ENCODE results near the gene TMEM255B. TPM values are rescaled to one million over a fixed set of nuclear protein-coding genes. Genes with fewer than 3 reads are reported as not detected.
"Not testable (repeated sequence)": the region's sequence is repeated elsewhere in the genome, so short reads cannot be mapped to it uniquely, and the experiment has no call there.

The TMEM255B gene
- total RNA-seq, 1 donor from 2014 or later, result 13.8 TPM

GRCh38 chr13:113823771-113824170, 64.7 kb downstream of the TMEM255B start:
- Mint-ChIP-seq H3K4me3 (ENCODE audit: unreplicated experiment) (no peak overlapping the region), H3K27me3 (ENCODE audit: unreplicated experiment) (peaks cover 9% of the 10 kb centered on the region), H3K9me3 (ENCODE audit: unreplicated experiment) (peaks cover 12% of the 10 kb centered on the region), H3K4me1 (ENCODE audit: low read depth, unreplicated experiment) (peaks cover 14% of the 10 kb centered on the region), H3K36me3 (ENCODE audit: unreplicated experiment) (peaks cover 12% of the 10 kb centered on the region), H3K27ac (ENCODE audit: unreplicated experiment) (no peak overlapping the region)
- TF ChIP-seq CTCF (IDR thresholded peaks at IDR 0.05; ENCODE audit: partially characterized antibody, unreplicated experiment), result no peak
- no peak for DNase-seq

- no peak overlapping the region for H3K4me3 Mint-ChIP-seq (ENCODE audit: unreplicated experiment)
- H3K4me1 Mint-ChIP-seq (ENCODE audit: low read depth, unreplicated experiment), result peaks cover 13% of the 10 kb centered on the region
- H3K27me3 Mint-ChIP-seq (ENCODE audit: unreplicated experiment), result peaks cover 9% of the 10 kb centered on the region
- H3K9me3 Mint-ChIP-seq (ENCODE audit: unreplicated experiment), result peaks cover 15% of the 10 kb centered on the region
- H3K36me3 Mint-ChIP-seq (ENCODE audit: unreplicated experiment), result peaks cover 12% of the 10 kb centered on the region
- H3K27ac Mint-ChIP-seq (ENCODE audit: unreplicated experiment), result peak overlapping the region; percentile 41
- TF ChIP-seq CTCF (IDR thresholded peaks at IDR 0.05; ENCODE audit: partially characterized antibody, unreplicated experiment), result no peak
- DNase-seq, result no peak
These were observed 66.8 kb downstream of the TMEM255B start for GRCh38 chr13:113825841-113826240.

GRCh38 chr13:113826446-113826845, 67.4 kb downstream of the TMEM255B start:
- Mint-ChIP-seq H3K9me3 (ENCODE audit: unreplicated experiment) (peaks cover 10% of the 10 kb centered on the region), H3K36me3 (ENCODE audit: unreplicated experiment) (peaks cover 12% of the 10 kb centered on the region)
- not testable (repeated sequence) for H3K4me1 Mint-ChIP-seq (ENCODE audit: low read depth, unreplicated experiment); H3K27ac Mint-ChIP-seq (ENCODE audit: unreplicated experiment); H3K27me3 Mint-ChIP-seq (ENCODE audit: unreplicated experiment); H3K4me3 Mint-ChIP-seq (ENCODE audit: unreplicated experiment)
- peak; percentile 12 for DNase-seq

- TF ChIP-seq CTCF (IDR thresholded peaks at IDR 0.05; ENCODE audit: partially characterized antibody, unreplicated experiment), result no peak
- Mint-ChIP-seq H3K4me3 (ENCODE audit: unreplicated experiment) (no peak overlapping the region), H3K27ac (ENCODE audit: unreplicated experiment) (no peak overlapping the region), H3K27me3 (ENCODE audit: unreplicated experiment) (peaks cover 3% of the 10 kb centered on the region), H3K36me3 (ENCODE audit: unreplicated experiment) (peaks cover 12% of the 10 kb centered on the region), H3K9me3 (ENCODE audit: unreplicated experiment) (peaks cover 10% of the 10 kb centered on the region), H3K4me1 (ENCODE audit: low read depth, unreplicated experiment) (peaks cover 7% of the 10 kb centered on the region)
- no peak for DNase-seq
These were observed 68.0 kb downstream of the TMEM255B start for GRCh38 chr13:113827021-113827420.

- peak; percentile 2 for DNase-seq
- no peak overlapping the region for H3K4me3 Mint-ChIP-seq (ENCODE audit: unreplicated experiment)
- peaks cover 3% of the 10 kb centered on the region for H3K4me1 Mint-ChIP-seq (ENCODE audit: low read depth, unreplicated experiment)
- H3K9me3 Mint-ChIP-seq (ENCODE audit: unreplicated experiment), result peaks cover 8% of the 10 kb centered on the region
- no peak for TF ChIP-seq CTCF (IDR thresholded peaks at IDR 0.05; ENCODE audit: partially characterized antibody, unreplicated experiment)
- peaks cover 10% of the 10 kb centered on the region for H3K36me3 Mint-ChIP-seq (ENCODE audit: unreplicated experiment)
- H3K27me3 Mint-ChIP-seq (ENCODE audit: unreplicated experiment), result peaks cover 4% of the 10 kb centered on the region
- H3K27ac Mint-ChIP-seq (ENCODE audit: unreplicated experiment), result no peak overlapping the region
These were observed 69.3 kb downstream of the TMEM255B start for GRCh38 chr13:113828282-113828825.

- H3K27ac Mint-ChIP-seq (ENCODE audit: unreplicated experiment); H3K4me3 Mint-ChIP-seq (ENCODE audit: unreplicated experiment); H3K4me1 Mint-ChIP-seq (ENCODE audit: low read depth, unreplicated experiment); H3K27me3 Mint-ChIP-seq (ENCODE audit: unreplicated experiment); H3K9me3 Mint-ChIP-seq (ENCODE audit: unreplicated experiment); DNase-seq; H3K36me3 Mint-ChIP-seq (ENCODE audit: unreplicated experiment): not testable (repeated sequence)
These were observed 71.5 kb downstream of the TMEM255B start for GRCh38 chr13:113830426-113830950.

Data from glutamatergic neuron (in vitro differentiated cells).